ENCODE results near the gene LRRIQ4. TPM values are rescaled to one million over a fixed set of nuclear protein-coding genes. Genes with fewer than 3 reads are reported as not detected.

LRRIQ4 gene
- total RNA-seq, 4 donors from 2014 or later, result not detected

- Histone ChIP-seq H3K9me3 (no peaks in the 10 kb centered on the region), H3K27me3 (peaks cover 3% of the 10 kb centered on the region), H3K4me3 (no peak overlapping the region), H3K36me3 (no peaks in the 10 kb centered on the region), H3K27ac (no peak overlapping the region), H3K4me1 (no peaks in the 10 kb centered on the region)
- TF ChIP-seq EP300 (IDR thresholded peaks at IDR 0.05) (no peak), CTCF (IDR thresholded peaks at IDR 0.05) (no peak), POLR2AphosphoS5 (IDR thresholded peaks at IDR 0.05) (no peak), POLR2A (IDR thresholded peaks at IDR 0.05) (no peak)
- WGBS, 2 donors (ENCODE audit: low coverage in 1 of 2), result 86 to 100% methylated on average over 1 of the region's 3 CpGs
- no peak for ATAC-seq
Observed at GRCh38 chr3:169848741-169849140, 36.1 kb downstream of the LRRIQ4 start.

- Histone ChIP-seq H3K9me3 (no peaks in the 10 kb centered on the region), H3K4me3 (no peak overlapping the region), H3K27ac (no peak overlapping the region), H3K36me3 (no peaks in the 10 kb centered on the region), H3K27me3 (peaks cover 9% of the 10 kb centered on the region), H3K4me1 (no peaks in the 10 kb centered on the region)
- no peak for ATAC-seq
- TF ChIP-seq POLR2AphosphoS5 (IDR thresholded peaks at IDR 0.05), result no peak
- TF ChIP-seq CTCF (IDR thresholded peaks at IDR 0.05), result no peak
- TF ChIP-seq POLR2A (IDR thresholded peaks at IDR 0.05), result no peak
Observed at GRCh38 chr3:169850618-169851017, 37.9 kb downstream of the LRRIQ4 start.

- TF ChIP-seq POLR2A (IDR thresholded peaks at IDR 0.05) (no peak), EP300 (IDR thresholded peaks at IDR 0.05) (no peak), CTCF (IDR thresholded peaks at IDR 0.05) (no peak), POLR2AphosphoS5 (IDR thresholded peaks at IDR 0.05) (no peak)
- Histone ChIP-seq H3K4me3 (no peak overlapping the region), H3K27me3 (peaks cover 23% of the 10 kb centered on the region), H3K4me1 (no peaks in the 10 kb centered on the region), H3K9me3 (no peaks in the 10 kb centered on the region), H3K36me3 (no peaks in the 10 kb centered on the region), H3K27ac (no peak overlapping the region)
- no peak for ATAC-seq
- WGBS, 2 donors (ENCODE audit: low coverage in 1 of 2), result 74 to 87% methylated on average over 3 of the region's 3 CpGs
Observed at GRCh38 chr3:169855514-169855913, 42.8 kb downstream of the LRRIQ4 start.

GRCh38 chr3:169857811-169858210 is 45.1 kb downstream of the LRRIQ4 start:
- Histone ChIP-seq H3K27ac (no peak overlapping the region), H3K9me3 (no peaks in the 10 kb centered on the region), H3K36me3 (no peaks in the 10 kb centered on the region), H3K4me1 (no peaks in the 10 kb centered on the region), H3K27me3 (peaks cover 23% of the 10 kb centered on the region), H3K4me3 (no peak overlapping the region)
- ATAC-seq, result no peak
- TF ChIP-seq POLR2A (IDR thresholded peaks at IDR 0.05) (no peak), EP300 (IDR thresholded peaks at IDR 0.05) (no peak), POLR2AphosphoS5 (IDR thresholded peaks at IDR 0.05) (no peak), CTCF (IDR thresholded peaks at IDR 0.05) (no peak)
- WGBS, 2 donors (ENCODE audit: low coverage in 1 of 2), result 60 to 92% methylated on average over 1 to 2 of the region's 2 CpGs

- H3K4me3 ChIP-seq, result no peak overlapping the region
- no peaks in the 10 kb centered on the region for H3K36me3 ChIP-seq
- WGBS, 2 donors (ENCODE audit: low coverage in 1 of 2), result 73 to 91% methylated on average over 2 to 3 of the region's 5 CpGs
- TF ChIP-seq POLR2A (IDR thresholded peaks at IDR 0.05), result no peak
- TF ChIP-seq EP300 (IDR thresholded peaks at IDR 0.05), result no peak
- no peak for TF ChIP-seq CTCF (IDR thresholded peaks at IDR 0.05)
- no peak for TF ChIP-seq POLR2AphosphoS5 (IDR thresholded peaks at IDR 0.05)
- no peaks in the 10 kb centered on the region for H3K9me3 ChIP-seq
- peaks cover 0 to 4% (median 0%) of the 10 kb centered on the region in 3 donors for H3K4me1 ChIP-seq
- no peak for ATAC-seq
- peaks cover 11% of the 10 kb centered on the region for H3K27me3 ChIP-seq
- no peak overlapping the region for H3K27ac ChIP-seq
Observed at GRCh38 chr3:169861871-169862270, 49.2 kb downstream of the LRRIQ4 start.
